HG03025 (cell line): Measurements from ENCODE around the gene LRMDA.

Experiments
- ATAC-seq: cut with Tn5 transposase; IDR thresholded peaks from one replicate; pipeline ENCODE4 v1.9.1; 2021; ENCODE audit warnings: mild to moderate bottlenecking, moderate library complexity; ENCODE audit not compliant: unreplicated experiment, low FRiP score

Gene LRMDA

GRCh38 chr10:75847477-75847876 is 416.1 kb downstream of the LRMDA start:
- ATAC-seq = no peak

DNA sequence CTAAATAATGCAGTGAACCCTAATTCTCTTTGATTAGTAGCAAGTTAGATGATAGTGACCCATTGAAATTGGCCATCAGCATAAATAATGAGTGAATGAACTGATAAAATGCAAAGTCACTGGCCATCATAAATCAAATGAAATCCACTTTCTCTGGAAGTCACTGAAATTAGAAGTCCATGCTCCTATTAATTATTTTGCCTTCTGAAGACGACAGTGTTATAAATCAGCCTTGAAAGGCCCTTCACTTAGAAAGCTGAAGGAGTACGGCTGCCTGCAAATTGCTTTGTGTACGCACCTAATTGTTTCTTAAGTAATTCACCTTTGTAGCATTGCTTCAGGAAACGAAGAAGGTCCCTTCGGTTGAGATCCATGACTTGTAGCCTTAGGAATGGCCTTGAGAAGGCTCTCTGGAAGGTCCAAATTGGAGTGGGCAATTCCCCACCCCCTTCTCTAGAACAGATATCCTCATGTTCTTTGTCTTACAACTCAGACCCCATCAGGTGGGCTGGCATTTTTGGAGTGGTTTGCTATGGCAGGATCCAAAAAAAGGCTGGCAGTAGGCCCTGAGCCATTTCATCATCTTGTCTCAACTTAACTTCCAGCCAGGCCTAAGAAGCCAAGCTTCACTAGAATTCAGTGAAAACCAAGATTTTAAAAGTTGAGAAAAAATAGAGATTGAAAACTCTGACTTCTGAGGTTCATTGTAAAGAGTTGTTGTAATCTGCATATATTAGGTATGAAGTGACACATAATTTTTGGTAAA is 420.3 kb downstream of the LRMDA start:
- ATAC-seq = no peak

DNA sequence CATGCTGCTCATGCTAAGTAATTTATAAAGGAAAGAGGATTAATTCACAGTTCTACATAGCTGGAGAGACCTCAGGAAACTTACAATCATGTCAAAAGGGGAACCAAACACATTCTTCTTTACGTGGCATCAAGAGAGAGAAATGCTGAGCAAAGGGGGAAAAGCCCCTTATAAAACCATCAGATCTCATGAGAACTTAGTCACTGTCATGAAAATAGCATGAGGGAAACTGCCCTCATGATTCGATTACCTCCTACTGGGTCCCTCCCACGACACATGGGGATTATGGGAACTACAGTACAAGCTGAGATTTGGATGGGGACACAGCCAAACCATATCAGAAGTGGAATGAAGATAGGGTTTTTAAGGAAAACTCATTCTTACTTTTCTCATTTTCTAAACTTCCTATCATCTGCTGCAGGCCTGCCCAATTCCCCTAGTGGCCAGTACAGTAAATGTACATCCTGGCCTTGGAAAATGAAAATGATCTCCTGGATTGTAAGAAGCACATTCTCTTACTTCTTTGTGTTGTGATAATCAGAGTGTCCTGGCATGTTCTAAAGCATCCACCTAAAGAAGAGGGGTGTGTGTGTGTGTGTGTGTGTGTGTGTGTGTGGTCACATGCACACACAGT is 421.5 kb downstream of the LRMDA start:
- ATAC-seq = no peak

DNA sequence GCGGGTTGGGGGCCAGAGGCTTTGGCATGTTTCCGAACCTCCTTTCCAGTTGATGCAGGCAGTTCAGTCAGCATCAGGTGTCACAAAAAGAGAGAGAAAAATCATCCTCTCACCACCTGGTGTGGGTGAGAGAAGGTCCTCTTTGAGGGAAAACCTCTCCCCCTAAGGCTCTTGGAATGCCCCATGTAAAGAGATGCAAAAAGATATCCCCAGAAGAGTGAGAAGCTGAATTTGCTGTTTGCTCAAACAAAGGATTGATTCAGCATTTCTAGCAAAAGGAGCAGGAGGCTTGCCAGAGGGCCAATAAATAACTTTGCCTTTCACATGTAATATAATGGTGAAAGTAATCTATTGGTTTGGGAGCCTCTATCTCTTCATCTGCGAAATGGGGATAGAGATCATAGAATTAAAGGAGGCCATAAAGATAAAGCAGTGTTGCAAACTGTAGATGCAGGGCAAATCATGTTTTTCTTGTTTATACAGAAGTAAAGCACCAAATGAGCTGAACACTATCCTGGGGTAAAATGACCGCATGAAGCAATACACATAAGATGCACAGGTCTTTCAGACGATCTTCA is 425.9 kb downstream of the LRMDA start:
- no peak for ATAC-seq

DNA sequence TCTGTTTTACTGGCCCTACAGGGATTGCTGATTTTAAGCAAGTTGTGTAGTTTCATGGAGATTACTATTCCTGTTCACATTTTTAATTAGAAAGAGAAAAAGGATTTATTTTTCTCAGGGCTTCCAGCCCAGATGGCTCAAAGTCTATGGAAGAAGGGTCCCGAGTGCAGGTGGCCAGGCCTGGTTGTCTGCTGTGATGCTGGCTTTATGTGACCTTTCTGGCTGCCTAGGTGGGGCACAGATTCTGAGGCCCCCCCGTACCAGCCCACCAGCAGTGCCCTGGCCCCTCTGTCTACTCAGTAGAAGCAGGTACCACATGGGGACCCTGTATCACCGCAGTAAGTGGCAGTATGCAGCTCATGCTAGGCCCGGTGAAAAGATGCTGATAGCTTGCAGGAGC is 426.5 kb downstream of the LRMDA start:
- no peak for ATAC-seq

DNA sequence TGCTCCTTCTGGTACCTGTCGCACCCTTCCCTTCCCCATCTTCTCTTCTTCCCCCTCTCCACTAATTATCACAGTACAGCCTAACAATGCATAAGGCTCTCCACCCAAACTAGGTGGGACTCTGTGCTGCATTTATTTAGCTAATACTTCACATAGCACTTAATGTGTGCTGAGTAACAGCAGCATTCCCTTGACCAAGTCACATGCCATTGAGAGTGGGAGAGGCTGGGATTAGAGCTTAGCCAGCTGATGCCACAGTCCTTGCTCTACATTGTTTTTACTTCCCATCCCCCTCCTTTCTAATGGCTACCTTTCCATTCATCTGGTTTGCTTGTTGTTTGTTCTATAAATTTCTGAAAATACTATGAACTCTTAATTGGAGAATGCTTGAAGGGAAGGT is 426.9 kb downstream of the LRMDA start:
- no peak for ATAC-seq

GRCh38 chr10:75859141-75859540 is 427.7 kb downstream of the LRMDA start:
- ATAC-seq = no peak

GRCh38 chr10:75860009-75860408 is 428.6 kb downstream of the LRMDA start:
- ATAC-seq = no peak

GRCh38 chr10:75861582-75861981 is 430.2 kb downstream of the LRMDA start:
- no peak for ATAC-seq

DNA sequence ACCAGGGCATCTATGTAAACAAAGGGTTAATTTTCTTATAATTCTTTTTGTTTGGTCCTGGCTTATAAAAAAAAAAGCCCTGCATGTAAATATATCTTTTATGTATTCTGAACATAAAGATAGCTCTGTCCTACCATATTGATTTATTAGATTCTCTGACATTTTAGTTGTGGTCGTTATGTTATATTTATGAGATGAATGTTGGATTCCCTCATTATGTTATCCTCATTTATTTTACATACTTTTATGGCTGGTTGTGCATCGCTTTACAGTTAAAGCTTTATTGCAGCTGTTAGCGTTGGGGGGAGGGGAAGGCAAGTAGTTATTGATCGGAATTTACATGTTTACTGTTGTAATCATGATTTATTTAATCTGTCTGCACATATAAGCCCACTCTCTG is 431.5 kb downstream of the LRMDA start:
- no peak for ATAC-seq

- no peak for ATAC-seq
Observed at GRCh38 chr10:75864717-75865116, 433.3 kb downstream of the LRMDA start.

DNA sequence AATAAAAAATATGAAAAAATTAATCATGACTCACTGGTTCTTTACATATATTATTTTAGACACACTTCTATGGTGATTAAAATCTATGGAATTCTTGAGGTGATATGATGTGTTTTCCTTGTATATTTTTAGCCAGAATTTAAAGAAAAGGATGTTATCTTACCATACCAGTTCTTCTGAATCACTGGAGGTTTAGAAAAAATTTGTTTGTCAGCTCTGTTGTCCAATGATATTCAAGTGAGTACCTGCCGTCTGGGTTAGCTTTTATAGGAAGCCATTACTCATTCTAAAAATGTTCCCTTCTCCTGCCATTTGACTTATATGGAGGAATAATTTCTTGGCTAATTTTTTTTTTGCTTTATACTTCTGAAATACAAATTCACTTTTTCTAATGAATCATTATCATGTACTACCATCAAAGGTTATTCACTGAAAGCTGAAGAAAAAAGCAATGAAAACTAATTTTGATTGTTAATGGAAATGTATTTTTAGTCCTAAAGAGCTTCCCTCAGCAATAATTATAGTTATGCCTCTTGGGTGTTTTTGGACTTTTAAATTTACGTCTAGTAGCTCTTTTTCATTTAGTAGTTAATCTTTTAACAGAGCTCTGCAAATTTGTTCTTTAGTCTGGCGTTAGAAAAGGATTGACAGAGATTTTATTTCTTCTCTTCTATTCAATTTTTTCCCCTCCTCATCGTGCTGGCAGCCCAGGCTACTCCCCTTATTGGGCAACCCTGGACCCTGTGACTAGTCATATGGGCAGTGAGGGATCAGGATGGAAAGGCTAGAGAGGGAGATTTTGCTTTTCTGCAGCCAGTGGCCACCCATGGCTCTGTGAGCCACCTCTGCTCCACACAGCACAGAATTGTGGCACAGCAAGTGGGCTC is 434.2 kb downstream of the LRMDA start:
- no peak for ATAC-seq

GRCh38 chr10:75866300-75866625 is 434.8 kb downstream of the LRMDA start:
- no peak for ATAC-seq

GRCh38 chr10:75866731-75867130 is 435.3 kb downstream of the LRMDA start:
- ATAC-seq = no peak

- no peak for ATAC-seq
Observed at GRCh38 chr10:75868574-75868973, 437.1 kb downstream of the LRMDA start.

GRCh38 chr10:75870039-75870645 is 438.7 kb downstream of the LRMDA start:
- no peak for ATAC-seq

DNA sequence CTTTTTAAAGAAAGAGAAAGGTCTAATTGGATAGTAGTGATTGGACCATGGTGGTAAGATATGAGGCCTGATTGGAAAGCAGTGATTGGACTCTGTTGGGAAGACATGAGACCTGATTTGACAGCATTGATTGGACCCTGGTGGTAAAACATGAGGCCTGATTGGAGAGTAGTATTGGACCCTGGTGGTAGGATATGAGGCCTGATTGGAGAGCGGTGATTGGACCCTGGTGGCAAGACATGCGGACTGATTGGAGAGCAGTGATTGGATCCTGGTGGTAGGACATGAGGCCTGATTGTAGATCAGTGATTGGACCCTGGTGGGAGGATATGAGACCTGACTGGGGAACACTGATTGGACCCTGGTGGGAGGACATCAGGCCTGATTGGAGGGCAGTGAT is 444.3 kb downstream of the LRMDA start:
- ATAC-seq = no peak

- ATAC-seq = no peak
Observed at GRCh38 chr10:75876710-75877109, 445.3 kb downstream of the LRMDA start.

- no peak for ATAC-seq
Observed at GRCh38 chr10:75877877-75878276, 446.5 kb downstream of the LRMDA start.

- ATAC-seq = no peak
Observed at GRCh38 chr10:75878586-75878985, 447.2 kb downstream of the LRMDA start.
